KMS-11 (cell line): Measurements from ENCODE around the gene DPP4.

Source experiments
- H2AFZ ChIP-seq: fragments of 200-600 bp; sonication (generic); 2 replicates; pipeline ENCODE4 v1.6.1; 2016; ENCODE audit warnings: antibody characterized with exemption, mixed run types, low read depth
- H3K27ac ChIP-seq: fragments of 200-600 bp; sonication (generic); 2 replicates; pipeline ENCODE4 v1.6.1; 2016; ENCODE audit warnings: mild to moderate bottlenecking, mixed run types
- H3K27me3 ChIP-seq: fragments of 200-600 bp; sonication (generic); 2 replicates; pipeline ENCODE4 v1.6.1; 2017; ENCODE audit warnings: mild to moderate bottlenecking, low read depth, mixed run types, moderate library complexity; ENCODE audit not compliant: insufficient read depth
- H3K36me3 ChIP-seq: fragments of 200-600 bp; sonication (generic); 2 replicates; pipeline ENCODE4 v1.6.1; 2017; ENCODE audit warnings: mild to moderate bottlenecking, mixed run types; ENCODE audit not compliant: insufficient read depth
- H3K4me1 ChIP-seq: fragments of 200-600 bp; sonication (generic); 2 replicates; pipeline ENCODE4 v1.6.1; 2016; ENCODE audit warnings: mild to moderate bottlenecking, low read depth, mixed run types; ENCODE audit not compliant: poor library complexity, severe bottlenecking
- H3K4me2 ChIP-seq: fragments of 200-600 bp; sonication (generic); 2 replicates; pipeline ENCODE4 v1.7.0; 2016; ENCODE audit warnings: mild to moderate bottlenecking, mixed run types
- H3K4me3 ChIP-seq: fragments of 200-600 bp; sonication (generic); IDR thresholded peaks from 2 replicates; pipeline ENCODE4 v1.6.1; 2017; ENCODE audit warnings: low read depth, low read length, mixed read lengths; ENCODE audit not compliant: insufficient read depth
- H3K79me2 ChIP-seq: fragments of 200-600 bp; sonication (generic); 2 replicates; pipeline ENCODE4 v1.6.1; 2016; ENCODE audit warnings: low read depth, mixed run types; ENCODE audit not compliant: insufficient read depth
- H3K9ac ChIP-seq: fragments of 200-600 bp; sonication (generic); 2 replicates; pipeline ENCODE4 v1.6.1; 2016; ENCODE audit warnings: mild to moderate bottlenecking, mixed run types
- H4K20me1 ChIP-seq: fragments of 200-600 bp; sonication (generic); 2 replicates; pipeline ENCODE4 v1.6.1; 2016; ENCODE audit warnings: mild to moderate bottlenecking, mixed run types; ENCODE audit not compliant: insufficient read depth
- TF ChIP-seq, protein P1 (sequence below): fragments of 200-600 bp; sonication (generic); conservative IDR thresholded peaks from 2 replicates; pipeline ENCODE4 v1.6.1; 2017; ENCODE audit warnings: low read depth, mild to moderate bottlenecking, antibody characterized with exemption, low read length, moderate library complexity, mixed read lengths

Gene DPP4

DNA sequence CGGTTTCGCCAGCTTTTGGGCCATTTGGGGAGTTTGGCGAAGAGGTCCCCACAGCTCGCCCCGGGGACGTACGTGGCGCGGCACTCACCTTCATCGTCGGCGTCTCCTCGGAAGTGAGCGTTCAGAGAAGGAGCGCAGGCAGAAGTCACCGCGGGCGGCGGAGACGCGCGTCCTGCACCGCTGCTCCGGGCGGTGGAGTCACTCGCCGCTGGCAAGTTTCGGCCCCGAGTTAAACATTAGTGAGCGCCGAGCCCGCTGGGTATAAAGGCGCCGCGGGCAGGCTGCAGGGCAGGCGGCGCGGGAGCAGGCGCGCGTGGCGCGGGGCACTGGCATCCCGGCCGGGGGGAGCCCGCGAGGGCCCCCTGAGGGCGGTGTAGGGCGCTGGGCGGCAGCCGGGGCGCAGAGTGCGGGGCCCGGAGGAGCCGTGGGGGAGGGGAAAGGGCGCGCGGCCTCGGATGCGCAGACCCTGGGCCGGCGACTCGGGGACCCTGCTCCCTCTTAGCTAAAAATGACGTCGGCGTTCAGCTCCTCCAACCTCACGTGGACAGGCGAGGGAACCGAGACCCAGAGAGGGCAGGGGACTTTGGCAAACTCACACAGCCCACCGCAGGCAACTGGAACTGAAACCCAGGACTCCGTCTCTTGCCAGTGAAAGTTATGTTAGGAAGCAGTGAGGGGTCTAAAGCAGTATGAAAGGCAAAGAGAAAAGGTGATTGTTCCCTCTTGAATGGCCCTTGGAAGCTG is at the start of gene DPP4:
Gene DPP4 (minus strand): TSS at position 328 of the 744 bp plus-strand sequence. CDS start 234 bp downstream, at position 94.
- Histone ChIP-seq H3K4me2 (peak within 1 kb of the TSS; percentile 48; the same call in 1 of the 2 replicates), H3K9ac (no peak within 1 kb of the TSS), H3K27ac (no peak within 1 kb of the TSS), H3K27me3 (no peaks in the 10 kb centered on the region), H3K79me2 (no peaks in the 10 kb centered on the region), H3K4me1 (no peaks in the 10 kb centered on the region), H4K20me1 (no peaks in the 10 kb centered on the region), H2AFZ (peak within 1 kb of the TSS; percentile 57), H3K4me3 (no peak within 1 kb of the TSS), H3K36me3 (no peaks in the 10 kb centered on the region)
- TF ChIP-seq, protein P1, sequence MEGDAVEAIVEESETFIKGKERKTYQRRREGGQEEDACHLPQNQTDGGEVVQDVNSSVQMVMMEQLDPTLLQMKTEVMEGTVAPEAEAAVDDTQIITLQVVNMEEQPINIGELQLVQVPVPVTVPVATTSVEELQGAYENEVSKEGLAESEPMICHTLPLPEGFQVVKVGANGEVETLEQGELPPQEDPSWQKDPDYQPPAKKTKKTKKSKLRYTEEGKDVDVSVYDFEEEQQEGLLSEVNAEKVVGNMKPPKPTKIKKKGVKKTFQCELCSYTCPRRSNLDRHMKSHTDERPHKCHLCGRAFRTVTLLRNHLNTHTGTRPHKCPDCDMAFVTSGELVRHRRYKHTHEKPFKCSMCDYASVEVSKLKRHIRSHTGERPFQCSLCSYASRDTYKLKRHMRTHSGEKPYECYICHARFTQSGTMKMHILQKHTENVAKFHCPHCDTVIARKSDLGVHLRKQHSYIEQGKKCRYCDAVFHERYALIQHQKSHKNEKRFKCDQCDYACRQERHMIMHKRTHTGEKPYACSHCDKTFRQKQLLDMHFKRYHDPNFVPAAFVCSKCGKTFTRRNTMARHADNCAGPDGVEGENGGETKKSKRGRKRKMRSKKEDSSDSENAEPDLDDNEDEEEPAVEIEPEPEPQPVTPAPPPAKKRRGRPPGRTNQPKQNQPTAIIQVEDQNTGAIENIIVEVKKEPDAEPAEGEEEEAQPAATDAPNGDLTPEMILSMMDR, result no peak

- Histone ChIP-seq H4K20me1 (no peaks in the 10 kb centered on the region), H3K27me3 (no peaks in the 10 kb centered on the region), H3K4me1 (no peaks in the 10 kb centered on the region), H3K36me3 (no peaks in the 10 kb centered on the region), H3K4me2 (no peak overlapping the region), H3K79me2 (no peaks in the 10 kb centered on the region), H3K27ac (no peak overlapping the region), H2AFZ (no peak overlapping the region), H3K4me3 (no peak overlapping the region), H3K9ac (no peak overlapping the region)
- TF ChIP-seq, protein P1, result no peak
Measured at GRCh38 chr2:162118166-162119031, 44.4 kb upstream of the DPP4 start.

GRCh38 chr2:162116352-162116751 is 42.3 kb upstream of the DPP4 start:
- no peaks in the 10 kb centered on the region for H4K20me1 ChIP-seq
- H3K4me3 ChIP-seq, result no peak overlapping the region
- TF ChIP-seq, protein P1, result no peak
- no peak overlapping the region for H2AFZ ChIP-seq
- no peaks in the 10 kb centered on the region for H3K36me3 ChIP-seq
- no peaks in the 10 kb centered on the region for H3K4me1 ChIP-seq
- no peaks in the 10 kb centered on the region for H3K79me2 ChIP-seq
- H3K4me2 ChIP-seq, result no peak overlapping the region
- H3K27me3 ChIP-seq, result no peaks in the 10 kb centered on the region
- no peak overlapping the region for H3K27ac ChIP-seq
- no peak overlapping the region for H3K9ac ChIP-seq

- H3K27me3 ChIP-seq, result no peaks in the 10 kb centered on the region
- no peaks in the 10 kb centered on the region for H3K36me3 ChIP-seq
- H3K4me3 ChIP-seq, result no peak overlapping the region
- no peak overlapping the region for H2AFZ ChIP-seq
- no peaks in the 10 kb centered on the region for H3K79me2 ChIP-seq
- H3K9ac ChIP-seq, result no peak overlapping the region
- no peaks in the 10 kb centered on the region for H4K20me1 ChIP-seq
- TF ChIP-seq, protein P1, result no peak
- H3K4me2 ChIP-seq, result no peak overlapping the region
- H3K4me1 ChIP-seq, result no peaks in the 10 kb centered on the region
- no peak overlapping the region for H3K27ac ChIP-seq
Measured at GRCh38 chr2:162115076-162115475, 41.1 kb upstream of the DPP4 start.
